Fibroblast of lung (primary cell): ENCODE data around the gene NR3C2.

ENCODE experiments used
- EZH2 ChIP-seq: IDR thresholded peaks from 2 replicates; pipeline ENCODE4 v1.5.1; 2012; ENCODE audit warnings: low read length, control low read depth, mild to moderate bottlenecking; ENCODE audit errors: missing control alignments
- TF ChIP-seq, protein P1 (sequence below), 2 donors: IDR thresholded peaks in 1 of 2; conservative IDR thresholded peaks in 1 of 2; 1 replicate in 1 of 2; 2 replicates in 1 of 2; pipeline ENCODE4 v1.5.1; 2011 to 2012; ENCODE audit warnings: low read length in 2 of 2, control low read depth in 1 of 2, inconsistent platforms in 1 of 2, low read depth in 1 of 2, mild to moderate bottlenecking in 1 of 2

- TF ChIP-seq EZH2, result no peak
- TF ChIP-seq, protein P1, sequence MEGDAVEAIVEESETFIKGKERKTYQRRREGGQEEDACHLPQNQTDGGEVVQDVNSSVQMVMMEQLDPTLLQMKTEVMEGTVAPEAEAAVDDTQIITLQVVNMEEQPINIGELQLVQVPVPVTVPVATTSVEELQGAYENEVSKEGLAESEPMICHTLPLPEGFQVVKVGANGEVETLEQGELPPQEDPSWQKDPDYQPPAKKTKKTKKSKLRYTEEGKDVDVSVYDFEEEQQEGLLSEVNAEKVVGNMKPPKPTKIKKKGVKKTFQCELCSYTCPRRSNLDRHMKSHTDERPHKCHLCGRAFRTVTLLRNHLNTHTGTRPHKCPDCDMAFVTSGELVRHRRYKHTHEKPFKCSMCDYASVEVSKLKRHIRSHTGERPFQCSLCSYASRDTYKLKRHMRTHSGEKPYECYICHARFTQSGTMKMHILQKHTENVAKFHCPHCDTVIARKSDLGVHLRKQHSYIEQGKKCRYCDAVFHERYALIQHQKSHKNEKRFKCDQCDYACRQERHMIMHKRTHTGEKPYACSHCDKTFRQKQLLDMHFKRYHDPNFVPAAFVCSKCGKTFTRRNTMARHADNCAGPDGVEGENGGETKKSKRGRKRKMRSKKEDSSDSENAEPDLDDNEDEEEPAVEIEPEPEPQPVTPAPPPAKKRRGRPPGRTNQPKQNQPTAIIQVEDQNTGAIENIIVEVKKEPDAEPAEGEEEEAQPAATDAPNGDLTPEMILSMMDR (conservative IDR thresholded peaks at IDR 0.05 in 1 of 2, IDR thresholded peaks at IDR 0.05 in 1 of 2; ENCODE audit: low read depth in 1 of 2, low read length in 2 of 2), result no peak
Measured at GRCh38 chr4:148227147-148227546, 215.1 kb downstream of the NR3C2 start.
